Stimulated activated CD8-positive, alpha-beta memory T cell treated with anti-CD3 and anti-CD28 coated beads, Interleukin-4, amount 100 ng/mL, for 4 hours (primary cell): ENCODE results near the gene USHBP1.

Experiments used
- DNase-seq, 2 donors: peaks; one replicate each; pipeline ENCODE4 v3.0.0-alpha.2; 2020; ENCODE audit warnings: low read depth in 2 of 2, low spot score in 1 of 2

The USHBP1 gene

GRCh38 chr19:17264641-17264979 is at the start of gene USHBP1:
TSS of gene USHBP1 (minus strand) at chr19:17264745. CDS start at chr19:17264299, 446 bp downstream.
- no peak for DNase-seq

- no peak for DNase-seq
Measured at GRCh38 chr19:17314007-17314593, 49.6 kb upstream of the USHBP1 start.

- no peak for DNase-seq
Measured at GRCh38 chr19:17312189-17313113, 47.9 kb upstream of the USHBP1 start.

GRCh38 chr19:17311455-17312188 is 47.1 kb upstream of the USHBP1 start:
- DNase-seq, result no peak

GRCh38 chr19:17309965-17310461 is 45.5 kb upstream of the USHBP1 start:
- no peak for DNase-seq

- peak; percentile 96 to 99 for DNase-seq
Measured at GRCh38 chr19:17309198-17309964, 44.8 kb upstream of the USHBP1 start, which contains the start of gene DDA1. TSS of gene DDA1 (plus strand) at chr19:17309563. CDS start at chr19:17309655, 92 bp downstream.

- DNase-seq, result no peak
Measured at GRCh38 chr19:17307876-17308377, 43.4 kb upstream of the USHBP1 start.

GRCh38 chr19:17306285-17306714 is 41.8 kb upstream of the USHBP1 start:
- DNase-seq, result no peak

- peak; percentile 82 to 92 for DNase-seq
Measured at GRCh38 chr19:17305517-17306284, 41.2 kb upstream of the USHBP1 start, which contains the start of gene MRPL34. TSS of gene MRPL34 (plus strand) at chr19:17305872. CDS start at chr19:17305893, 21 bp downstream.

GRCh38 chr19:17305216-17305516 is 40.6 kb upstream of the USHBP1 start:
- DNase-seq, result no peak

- no peak for DNase-seq
Measured at GRCh38 chr19:17304386-17305215, 40.1 kb upstream of the USHBP1 start.

GRCh38 chr19:17303940-17304267 is 39.4 kb upstream of the USHBP1 start:
- no peak for DNase-seq

GRCh38 chr19:17303167-17303939 is 38.8 kb upstream of the USHBP1 start, which contains the start of gene ABHD8:
TSS of gene ABHD8 (minus strand) at chr19:17303425. CDS start at chr19:17301616, 1,809 bp downstream.
- DNase-seq, result peak; percentile 82 to 85

GRCh38 chr19:17302391-17303166 is 38.0 kb upstream of the USHBP1 start:
- no peak for DNase-seq

GRCh38 chr19:17300992-17301619 is 36.6 kb upstream of the USHBP1 start:
- DNase-seq, result no peak

GRCh38 chr19:17296976-17297375 is 32.4 kb upstream of the USHBP1 start:
- no peak for DNase-seq

GRCh38 chr19:17296273-17296672 is 31.7 kb upstream of the USHBP1 start:
- no peak for DNase-seq
